H1 (cell line): ENCODE measurements around the gene ARL6IP6. TPM values are rescaled to one million over a fixed set of nuclear protein-coding genes. Genes with fewer than 3 reads are reported as not detected.

Experiments used
- BACH1 ChIP-seq: IDR thresholded peaks from 2 replicates; pipeline ENCODE4 v1.6.1; 2012; ENCODE audit warnings: low read length, improper control_type of control experiment
- BRCA1 ChIP-seq: IDR thresholded peaks from 2 replicates; pipeline ENCODE4 v1.6.1; 2012; ENCODE audit warnings: low read depth, low read length, improper control_type of control experiment
- EZH2 ChIP-seq: fragments of 200-600 bp; sonication (generic); IDR thresholded peaks from 2 replicates; pipeline ENCODE4 v1.7.1; 2012; ENCODE audit warnings: low read depth, mild to moderate bottlenecking, moderate library complexity, low read length, inconsistent platforms; ENCODE audit not compliant: severe bottlenecking
- FOSL1 ChIP-seq: IDR thresholded peaks from 2 replicates; pipeline ENCODE4 v1.6.1; 2011; ENCODE audit warnings: mild to moderate bottlenecking, low read depth, low read length, moderate library complexity; ENCODE audit not compliant: insufficient read depth
- KDM4A ChIP-seq: IDR thresholded peaks from one replicate; pipeline ENCODE4 v1.7.1; 2012; ENCODE audit warnings: low read depth, mild to moderate bottlenecking, moderate library complexity, low read length, inconsistent platforms; ENCODE audit not compliant: severe bottlenecking
- KDM5A ChIP-seq: fragments of 200-600 bp; IDR thresholded peaks from 2 replicates; pipeline ENCODE4 v1.7.1; 2012; ENCODE audit warnings: mild to moderate bottlenecking, low read length, inconsistent platforms, mixed read lengths
- NANOG ChIP-seq: IDR thresholded peaks from 2 replicates; pipeline ENCODE4 v1.6.1; 2011; ENCODE audit warnings: low read length, low read depth, mild to moderate bottlenecking, inconsistent platforms; ENCODE audit not compliant: insufficient read depth, poor library complexity, severe bottlenecking
- NRF1 ChIP-seq: IDR thresholded peaks from 2 replicates; pipeline ENCODE4 v1.6.1; 2011; ENCODE audit warnings: mild to moderate bottlenecking, low read depth, low read length, improper control_type of control experiment
- polyA plus RNA-seq, 7 experiments: library from polyadenylated mRNA; depleted of rRNA in 3 of 7; stranded (reverse) in 5 of 7; unstranded in 2 of 7; fragments of >200 nt in 5 of 7; fragments of 200-250 nt in 2 of 7; gene quantifications; 1 replicate in 5 of 7; 2 replicates in 1 of 7; 4 replicates in 1 of 7; pipeline versions ENCODE4 v1.2.1 to v1.2.3, GENCODE V29; 2011 to 2013; ENCODE audit warnings: missing spikeins in 2 of 7, mixed read lengths in 2 of 7
- total RNA-seq: library from RNA; stranded (reverse); fragmentation: NEBNext Ultra II Directional; extraction: Animal tissue kit (Norgen Biotek cat#: 25700); gene quantifications from 2 replicates; pipeline ENCODE4 v1.2.1, GENCODE V29; 2021

ARL6IP6 gene
- total and polyA plus RNA-seq, 2 of the 8 experiments (the other 6 are each of a cell fraction or from before 2014, with no cell fraction given), result 47.3 to 92.9 TPM

DNA sequence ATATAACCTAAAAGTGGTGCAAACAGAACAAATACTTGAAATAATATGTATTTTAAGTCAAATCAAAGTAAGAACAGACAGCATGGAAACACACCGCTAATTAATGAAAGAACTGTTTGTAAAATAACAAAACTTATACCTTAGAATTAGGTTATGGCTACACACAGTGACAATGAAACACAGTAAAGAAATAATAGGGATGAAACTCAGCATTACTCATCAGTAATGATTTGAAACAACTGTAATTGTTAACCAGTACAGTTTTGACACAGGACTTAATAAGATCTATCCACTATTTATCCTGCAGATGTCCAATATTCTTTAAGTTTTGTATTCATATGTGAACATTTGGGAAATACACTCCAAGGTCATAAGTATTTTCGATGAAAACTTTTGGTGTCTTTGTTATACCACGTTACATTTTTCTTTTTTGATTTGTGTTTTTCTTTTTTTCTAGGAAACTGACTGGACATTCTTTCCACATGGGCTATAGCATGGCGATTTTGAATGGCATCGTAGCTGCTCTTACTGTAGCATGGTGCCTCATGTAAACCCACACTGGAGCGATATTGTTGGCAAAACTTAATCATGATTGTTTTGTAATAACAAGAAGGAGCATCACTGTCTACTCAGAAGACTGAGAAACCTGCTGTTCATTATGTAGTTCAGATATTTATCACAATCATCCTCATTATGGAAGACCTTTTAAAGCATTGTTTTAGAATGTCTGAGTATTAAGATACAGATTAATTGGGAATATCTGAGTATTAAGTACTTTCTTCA is 41.1 kb downstream of the ARL6IP6 start (continued):
- TF ChIP-seq FOSL1, result no peak
- no peak for TF ChIP-seq EZH2
- no peak for TF ChIP-seq BACH1
- no peak for TF ChIP-seq KDM4A
- no peak for TF ChIP-seq NANOG
- TF ChIP-seq NRF1, result no peak
- no peak for TF ChIP-seq KDM5A
- no peak for TF ChIP-seq BRCA1
